Prostate gland (tissue), 2 donors: ENCODE results near the gene KTN1.

Source experiments
- POLR2A ChIP-seq: fragments of 450-650 bp; IDR thresholded peaks from one replicate; pipeline ENCODE4 v1.6.1; 2016; ENCODE audit warnings: antibody characterized with exemption, mild to moderate bottlenecking
- POLR2AphosphoS5 ChIP-seq: sonication (generic); formaldehyde crosslinking; IDR thresholded peaks from one replicate; pipeline ENCODE4 v1.6.1; 2017; ENCODE audit warnings: antibody characterized with exemption
- TF ChIP-seq, protein P1 (sequence below), 4 experiments: fragments of 200-600 bp in 2 of 4; fragments of 450-650 bp in 2 of 4; sonication (generic) in 2 of 4; IDR thresholded peaks; 1 replicate in 3 of 4; 2 replicates in 1 of 4; pipeline ENCODE4 v1.5.1; 2016 to 2019; ENCODE audit warnings: antibody characterized with exemption in 4 of 4, mild to moderate bottlenecking in 2 of 4, moderate library complexity in 2 of 4

- TF ChIP-seq POLR2AphosphoS5, result no peak
- TF ChIP-seq POLR2A, result no peak
- TF ChIP-seq, protein P1, sequence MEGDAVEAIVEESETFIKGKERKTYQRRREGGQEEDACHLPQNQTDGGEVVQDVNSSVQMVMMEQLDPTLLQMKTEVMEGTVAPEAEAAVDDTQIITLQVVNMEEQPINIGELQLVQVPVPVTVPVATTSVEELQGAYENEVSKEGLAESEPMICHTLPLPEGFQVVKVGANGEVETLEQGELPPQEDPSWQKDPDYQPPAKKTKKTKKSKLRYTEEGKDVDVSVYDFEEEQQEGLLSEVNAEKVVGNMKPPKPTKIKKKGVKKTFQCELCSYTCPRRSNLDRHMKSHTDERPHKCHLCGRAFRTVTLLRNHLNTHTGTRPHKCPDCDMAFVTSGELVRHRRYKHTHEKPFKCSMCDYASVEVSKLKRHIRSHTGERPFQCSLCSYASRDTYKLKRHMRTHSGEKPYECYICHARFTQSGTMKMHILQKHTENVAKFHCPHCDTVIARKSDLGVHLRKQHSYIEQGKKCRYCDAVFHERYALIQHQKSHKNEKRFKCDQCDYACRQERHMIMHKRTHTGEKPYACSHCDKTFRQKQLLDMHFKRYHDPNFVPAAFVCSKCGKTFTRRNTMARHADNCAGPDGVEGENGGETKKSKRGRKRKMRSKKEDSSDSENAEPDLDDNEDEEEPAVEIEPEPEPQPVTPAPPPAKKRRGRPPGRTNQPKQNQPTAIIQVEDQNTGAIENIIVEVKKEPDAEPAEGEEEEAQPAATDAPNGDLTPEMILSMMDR (IDR thresholded peaks at IDR 0.05), result no peak
Observed at GRCh38 chr14:55574988-55575387, 5.0 kb upstream of the KTN1 start.
